ENCODE results near the gene SLC27A2.
"Not testable (repeated sequence)": the region's sequence is repeated elsewhere in the genome, so short reads cannot be mapped to it uniquely, and the experiment has no call there.

SLC27A2 gene

GRCh38 chr15:50143255-50143860, 38.6 kb upstream of the SLC27A2 start:
- Histone ChIP-seq H3K4me3 (ENCODE audit: insufficient read depth, low read depth, low read length) (no peak overlapping the region), H3K27ac (ENCODE audit: insufficient read depth, low read depth, low read length, poor library complexity, severe bottlenecking) (no peak overlapping the region), H3K36me3 (ENCODE audit: control insufficient read depth, insufficient read depth, low read length) (no peaks in the 10 kb centered on the region), H3K4me1 (ENCODE audit: control insufficient read depth, insufficient read depth, low read length) (no peaks in the 10 kb centered on the region), H3K9me3 (ENCODE audit: control insufficient read depth, low read length) (no peaks in the 10 kb centered on the region), H3K27me3 (ENCODE audit: control insufficient read depth, insufficient read depth, low read length, poor library complexity, severe bottlenecking) (no peaks in the 10 kb centered on the region)
- 91 to 95% methylated on average over 2 of the region's 2 CpGs for WGBS, 2 experiments

- H3K4me1 ChIP-seq (ENCODE audit: control insufficient read depth, insufficient read depth, low read length): no peaks in the 10 kb centered on the region
- no peaks in the 10 kb centered on the region for H3K27me3 ChIP-seq (ENCODE audit: control insufficient read depth, insufficient read depth, low read length, poor library complexity, severe bottlenecking)
- H3K27ac ChIP-seq (ENCODE audit: insufficient read depth, low read depth, low read length, poor library complexity, severe bottlenecking): no peak overlapping the region
- no peak overlapping the region for H3K4me3 ChIP-seq (ENCODE audit: insufficient read depth, low read depth, low read length)
- 75 to 77% methylated on average over 6 of the region's 6 CpGs for WGBS, 2 experiments
- H3K9me3 ChIP-seq (ENCODE audit: control insufficient read depth, low read length): no peaks in the 10 kb centered on the region
- no peaks in the 10 kb centered on the region for H3K36me3 ChIP-seq (ENCODE audit: control insufficient read depth, insufficient read depth, low read length)
Observed at GRCh38 chr15:50144341-50145120, 37.5 kb upstream of the SLC27A2 start.

- Histone ChIP-seq H3K4me1 (ENCODE audit: control insufficient read depth, insufficient read depth, low read length) (no peaks in the 10 kb centered on the region), H3K9me3 (ENCODE audit: control insufficient read depth, low read length) (no peaks in the 10 kb centered on the region), H3K27me3 (ENCODE audit: control insufficient read depth, insufficient read depth, low read length, poor library complexity, severe bottlenecking) (no peaks in the 10 kb centered on the region), H3K27ac (ENCODE audit: insufficient read depth, low read depth, low read length, poor library complexity, severe bottlenecking) (no peak overlapping the region), H3K36me3 (ENCODE audit: control insufficient read depth, insufficient read depth, low read length) (no peaks in the 10 kb centered on the region), H3K4me3 (ENCODE audit: insufficient read depth, low read depth, low read length) (no peak overlapping the region)
- 41 to 54% methylated on average over 1 to 2 of the region's 2 CpGs for WGBS, 2 experiments
Observed at GRCh38 chr15:50145451-50145872, 36.5 kb upstream of the SLC27A2 start.

- Histone ChIP-seq H3K9me3 (ENCODE audit: control insufficient read depth, low read length) (no peaks in the 10 kb centered on the region), H3K36me3 (ENCODE audit: control insufficient read depth, insufficient read depth, low read length) (no peaks in the 10 kb centered on the region), H3K4me1 (ENCODE audit: control insufficient read depth, insufficient read depth, low read length) (no peaks in the 10 kb centered on the region), H3K27me3 (ENCODE audit: control insufficient read depth, insufficient read depth, low read length, poor library complexity, severe bottlenecking) (no peaks in the 10 kb centered on the region), H3K4me3 (ENCODE audit: insufficient read depth, low read depth, low read length) (no peak overlapping the region), H3K27ac (ENCODE audit: insufficient read depth, low read depth, low read length, poor library complexity, severe bottlenecking) (no peak overlapping the region)
- 86 to 100% methylated on average over 2 of the region's 2 CpGs for WGBS, 2 experiments
Observed at GRCh38 chr15:50146632-50147031, 35.4 kb upstream of the SLC27A2 start.

GRCh38 chr15:50148362-50148963, 33.5 kb upstream of the SLC27A2 start:
- Histone ChIP-seq H3K4me1 (ENCODE audit: control insufficient read depth, insufficient read depth, low read length) (no peaks in the 10 kb centered on the region), H3K9me3 (ENCODE audit: control insufficient read depth, low read length) (no peaks in the 10 kb centered on the region), H3K36me3 (ENCODE audit: control insufficient read depth, insufficient read depth, low read length) (no peaks in the 10 kb centered on the region), H3K27me3 (ENCODE audit: control insufficient read depth, insufficient read depth, low read length, poor library complexity, severe bottlenecking) (no peaks in the 10 kb centered on the region), H3K4me3 (ENCODE audit: insufficient read depth, low read depth, low read length) (no peak overlapping the region), H3K27ac (ENCODE audit: insufficient read depth, low read depth, low read length, poor library complexity, severe bottlenecking) (no peak overlapping the region)
- WGBS, 2 experiments: 0% methylated on average over 1 of the region's 4 CpGs

- Histone ChIP-seq H3K27me3 (ENCODE audit: control insufficient read depth, insufficient read depth, low read length, poor library complexity, severe bottlenecking) (no peaks in the 10 kb centered on the region), H3K36me3 (ENCODE audit: control insufficient read depth, insufficient read depth, low read length) (no peaks in the 10 kb centered on the region), H3K4me3 (ENCODE audit: insufficient read depth, low read depth, low read length) (no peak overlapping the region), H3K4me1 (ENCODE audit: control insufficient read depth, insufficient read depth, low read length) (no peaks in the 10 kb centered on the region), H3K9me3 (ENCODE audit: control insufficient read depth, low read length) (no peaks in the 10 kb centered on the region), H3K27ac (ENCODE audit: insufficient read depth, low read depth, low read length, poor library complexity, severe bottlenecking) (no peak overlapping the region)
- WGBS, 2 experiments: 93 to 95% methylated on average over 1 of the region's 1 CpG
Observed at GRCh38 chr15:50149090-50149489, 32.9 kb upstream of the SLC27A2 start.

GRCh38 chr15:50150349-50150748, 31.6 kb upstream of the SLC27A2 start:
- H3K36me3 ChIP-seq (ENCODE audit: control insufficient read depth, insufficient read depth, low read length): no peaks in the 10 kb centered on the region
- H3K4me1 ChIP-seq (ENCODE audit: control insufficient read depth, insufficient read depth, low read length): no peaks in the 10 kb centered on the region

GRCh38 chr15:50150851-50151250, 31.1 kb upstream of the SLC27A2 start:
- Histone ChIP-seq H3K4me3 (ENCODE audit: insufficient read depth, low read depth, low read length) (no peak overlapping the region), H3K27ac (ENCODE audit: insufficient read depth, low read depth, low read length, poor library complexity, severe bottlenecking) (no peak overlapping the region), H3K36me3 (ENCODE audit: control insufficient read depth, insufficient read depth, low read length) (no peaks in the 10 kb centered on the region), H3K9me3 (ENCODE audit: control insufficient read depth, low read length) (no peaks in the 10 kb centered on the region), H3K4me1 (ENCODE audit: control insufficient read depth, insufficient read depth, low read length) (no peaks in the 10 kb centered on the region), H3K27me3 (ENCODE audit: control insufficient read depth, insufficient read depth, low read length, poor library complexity, severe bottlenecking) (no peaks in the 10 kb centered on the region)

More at GRCh38 chr15:50150349-50150748, 31.6 kb upstream of the SLC27A2 start:
- Histone ChIP-seq H3K9me3 (ENCODE audit: control insufficient read depth, low read length) (no peaks in the 10 kb centered on the region), H3K27me3 (ENCODE audit: control insufficient read depth, insufficient read depth, low read length, poor library complexity, severe bottlenecking) (no peaks in the 10 kb centered on the region), H3K4me3 (ENCODE audit: insufficient read depth, low read depth, low read length) (no peak overlapping the region), H3K27ac (ENCODE audit: insufficient read depth, low read depth, low read length, poor library complexity, severe bottlenecking) (no peak overlapping the region)
- 93 to 97% methylated on average over 3 of the region's 3 CpGs for WGBS, 2 experiments

GRCh38 chr15:50151476-50151875, 30.5 kb upstream of the SLC27A2 start:
- H3K9me3 ChIP-seq (ENCODE audit: control insufficient read depth, low read length): no peaks in the 10 kb centered on the region
- H3K4me1 ChIP-seq (ENCODE audit: control insufficient read depth, insufficient read depth, low read length): no peaks in the 10 kb centered on the region
- no peaks in the 10 kb centered on the region for H3K36me3 ChIP-seq (ENCODE audit: control insufficient read depth, insufficient read depth, low read length)
- no peaks in the 10 kb centered on the region for H3K27me3 ChIP-seq (ENCODE audit: control insufficient read depth, insufficient read depth, low read length, poor library complexity, severe bottlenecking)
- H3K4me3 ChIP-seq (ENCODE audit: insufficient read depth, low read depth, low read length): no peak overlapping the region
- 98 to 100% methylated on average over 2 of the region's 2 CpGs for WGBS, 2 experiments
- H3K27ac ChIP-seq (ENCODE audit: insufficient read depth, low read depth, low read length, poor library complexity, severe bottlenecking): no peak overlapping the region

GRCh38 chr15:50158236-50158635, 23.8 kb upstream of the SLC27A2 start:
- not testable (repeated sequence) for H3K36me3 ChIP-seq (ENCODE audit: control insufficient read depth, insufficient read depth, low read length); H3K4me3 ChIP-seq (ENCODE audit: insufficient read depth, low read depth, low read length); H3K4me1 ChIP-seq (ENCODE audit: control insufficient read depth, insufficient read depth, low read length); H3K27ac ChIP-seq (ENCODE audit: insufficient read depth, low read depth, low read length, poor library complexity, severe bottlenecking); H3K27me3 ChIP-seq (ENCODE audit: control insufficient read depth, insufficient read depth, low read length, poor library complexity, severe bottlenecking); H3K9me3 ChIP-seq (ENCODE audit: control insufficient read depth, low read length)
- 93% methylated on average over 28 of the region's 28 CpGs for WGBS, 2 experiments

Data from ectodermal cell (in vitro differentiated cells).